HK-2 (cell line): ENCODE measurements around the gene ZNF554.
"Not testable (repeated sequence)": the region's sequence is repeated elsewhere in the genome, so short reads cannot be mapped to it uniquely, and the experiment has no call there.

Experiments used
- DNase-seq: peaks from one replicate; pipeline ENCODE4 v3.0.0-alpha.2; 2018; ENCODE audit not compliant: unreplicated experiment

Gene ZNF554

DNA sequence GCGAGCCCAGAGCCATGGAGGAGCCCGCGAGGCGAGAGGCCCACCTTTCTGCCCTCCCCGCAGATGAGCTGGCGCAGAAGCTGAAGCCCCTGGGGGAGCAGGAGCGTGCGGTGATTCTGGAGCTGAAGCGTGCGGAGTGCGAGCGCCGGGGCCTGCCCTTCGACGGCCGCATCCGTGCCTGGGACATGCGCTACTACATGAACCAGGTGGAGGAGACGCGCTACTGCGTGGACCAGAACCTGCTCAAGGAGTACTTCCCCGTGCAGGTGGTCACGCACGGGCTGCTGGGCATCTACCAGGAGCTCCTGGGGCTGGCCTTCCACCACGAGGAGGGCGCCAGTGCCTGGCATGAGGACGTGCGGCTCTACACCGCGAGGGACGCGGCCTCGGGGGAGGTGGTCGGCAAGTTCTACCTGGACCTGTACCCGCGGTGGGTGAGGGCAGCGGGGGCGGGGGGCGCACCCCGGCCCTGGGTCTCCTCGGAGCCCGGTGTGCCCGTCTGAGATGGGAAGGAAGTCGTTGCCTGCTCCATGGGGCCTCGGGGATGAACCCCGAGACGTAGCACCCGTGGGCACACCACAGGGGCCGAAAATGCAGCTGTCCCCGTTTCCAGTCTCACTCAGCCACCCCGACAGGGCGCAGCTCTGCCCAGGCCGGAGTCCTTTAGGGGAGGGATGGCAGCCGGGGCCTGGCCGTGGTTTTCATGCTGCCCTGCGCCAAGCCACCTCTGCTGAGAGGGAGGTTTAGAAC lies 12.1 kb upstream of the ZNF554 start:
- DNase-seq, result no peak

DNA sequence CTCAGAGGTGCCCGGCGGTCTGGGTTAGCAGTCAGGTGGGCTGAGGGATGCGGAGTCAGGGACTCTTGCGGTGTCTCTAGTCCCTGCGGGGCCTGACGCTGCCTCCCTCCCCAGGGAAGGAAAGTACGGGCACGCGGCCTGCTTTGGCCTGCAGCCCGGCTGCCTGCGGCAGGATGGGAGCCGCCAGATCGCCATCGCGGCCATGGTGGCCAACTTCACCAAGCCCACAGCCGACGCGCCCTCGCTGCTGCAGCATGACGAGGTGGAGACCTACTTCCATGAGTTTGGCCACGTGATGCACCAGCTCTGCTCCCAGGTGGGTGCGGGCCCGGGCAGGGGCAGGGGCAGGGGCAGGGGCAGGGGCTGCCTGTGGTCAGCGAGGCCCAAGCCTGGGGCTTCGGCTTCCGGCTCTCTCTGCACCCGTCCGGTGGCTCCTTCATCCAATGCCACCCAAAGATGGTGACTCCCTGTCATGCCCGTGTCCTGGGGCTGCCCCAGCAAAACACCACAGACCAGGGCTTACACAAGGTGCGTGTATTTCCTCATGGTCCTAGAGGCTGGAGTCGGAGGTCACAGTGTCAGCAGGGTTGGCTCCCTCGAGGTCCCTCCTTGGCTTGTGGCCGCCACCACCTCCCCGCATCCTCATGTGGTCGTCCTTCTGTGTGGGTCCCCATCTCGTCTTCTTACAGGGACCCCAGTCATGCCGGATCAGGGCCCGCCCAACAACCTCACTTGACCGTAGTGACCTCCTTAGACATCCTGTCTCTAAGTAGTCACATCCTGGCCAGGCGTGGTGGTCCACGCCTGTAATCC lies 11.3 kb upstream of the ZNF554 start:
- DNase-seq, result no peak

DNA sequence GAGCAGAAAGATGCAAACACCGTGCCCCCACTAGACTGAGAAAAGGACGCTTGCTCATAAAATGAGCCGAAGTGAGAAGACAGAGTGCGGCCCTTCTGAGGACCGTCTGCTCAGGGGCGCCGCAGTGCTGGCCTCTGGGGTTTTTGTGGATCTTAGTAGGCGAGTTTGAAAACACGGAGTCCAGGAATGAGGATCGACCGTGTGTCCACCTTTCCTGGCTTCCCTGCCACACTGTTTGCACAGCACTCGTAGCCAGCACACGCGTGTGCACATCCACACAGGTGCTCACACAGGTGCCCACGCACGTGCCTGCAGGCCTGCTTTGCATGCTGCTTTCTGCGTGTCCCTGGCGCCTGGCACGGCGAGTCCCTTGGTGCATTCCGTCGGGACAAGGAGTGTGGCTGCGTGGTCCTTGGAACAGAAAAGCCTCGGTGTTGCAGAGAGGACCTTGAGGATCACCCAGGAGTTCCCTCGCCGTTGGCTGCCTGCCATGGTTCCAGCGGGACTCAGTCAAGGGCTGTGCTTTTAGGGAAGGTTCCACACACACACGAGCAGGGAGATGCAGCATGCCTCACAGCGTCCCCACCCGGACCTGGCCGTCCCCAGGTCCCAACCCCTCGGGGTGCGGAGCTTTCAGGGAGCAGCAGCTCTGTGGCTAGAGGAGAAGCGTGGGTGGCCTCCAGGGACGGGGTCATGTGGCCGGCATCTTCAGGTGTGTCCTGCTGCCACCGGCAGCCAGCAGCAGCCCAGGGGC lies 10.1 kb upstream of the ZNF554 start:
- no peak for DNase-seq

DNA sequence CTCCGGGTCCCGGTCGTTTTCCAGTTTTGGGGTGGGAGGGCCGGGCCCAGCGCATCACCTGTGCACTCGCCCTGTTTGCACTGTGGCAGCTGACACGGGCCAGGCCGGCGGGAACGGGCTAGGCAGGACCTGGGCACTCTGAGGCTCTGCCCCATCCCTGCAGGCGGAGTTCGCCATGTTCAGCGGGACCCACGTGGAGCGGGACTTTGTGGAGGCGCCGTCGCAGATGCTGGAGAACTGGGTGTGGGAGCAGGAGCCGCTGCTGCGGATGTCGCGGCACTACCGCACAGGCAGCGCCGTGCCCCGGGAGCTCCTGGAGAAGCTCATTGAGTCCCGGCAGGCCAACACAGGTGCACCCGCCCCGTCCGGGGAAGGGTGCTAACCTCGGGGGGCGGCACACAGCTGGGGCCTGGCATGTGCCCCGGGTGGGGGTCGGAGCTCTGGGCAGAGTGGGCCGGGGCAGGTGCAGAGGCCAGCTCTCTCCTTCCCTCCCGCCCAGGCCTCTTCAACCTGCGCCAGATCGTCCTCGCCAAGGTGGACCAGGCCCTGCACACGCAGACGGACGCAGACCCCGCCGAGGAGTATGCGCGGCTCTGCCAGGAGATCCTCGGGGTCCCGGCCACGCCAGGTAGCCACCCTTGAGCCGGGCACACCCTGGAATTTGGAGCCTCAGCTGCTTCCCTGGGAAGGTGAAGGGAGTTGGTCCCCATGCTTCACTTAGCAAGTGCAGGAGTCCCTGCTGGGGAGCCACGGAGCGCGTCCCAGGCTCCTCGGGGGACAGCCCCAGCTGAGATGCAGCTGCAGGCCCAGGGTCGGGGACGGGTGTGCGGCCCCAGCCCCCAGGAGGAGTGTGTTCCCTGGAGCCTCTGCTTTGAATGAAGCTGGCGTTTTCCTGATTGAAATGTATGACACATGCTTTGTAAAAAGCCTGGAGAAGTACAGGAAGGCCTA lies 9.3 kb upstream of the ZNF554 start:
- no peak for DNase-seq

DNA sequence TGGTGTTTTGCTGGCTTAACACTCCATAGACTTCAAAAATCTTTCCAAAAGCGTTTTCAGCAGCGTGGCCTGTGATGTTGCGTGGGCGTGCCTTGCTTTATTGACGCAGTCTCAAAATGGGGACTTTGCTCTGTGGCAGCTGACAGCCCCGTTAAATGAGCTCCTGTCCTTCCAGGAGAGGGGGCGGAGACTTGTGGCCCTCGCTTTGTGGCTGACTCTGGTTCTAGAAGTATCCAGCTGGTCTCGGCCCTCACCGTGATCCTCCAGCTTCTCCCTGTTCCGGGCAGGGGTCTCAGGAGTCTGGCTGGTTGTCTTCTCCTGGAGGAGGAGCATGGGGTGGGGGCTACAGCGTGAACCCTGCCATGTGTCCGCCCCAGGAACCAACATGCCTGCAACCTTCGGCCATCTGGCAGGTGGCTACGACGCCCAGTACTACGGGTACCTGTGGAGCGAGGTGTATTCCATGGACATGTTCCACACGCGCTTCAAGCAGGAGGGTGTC lies 8.4 kb upstream of the ZNF554 start:
- no peak for DNase-seq

DNA sequence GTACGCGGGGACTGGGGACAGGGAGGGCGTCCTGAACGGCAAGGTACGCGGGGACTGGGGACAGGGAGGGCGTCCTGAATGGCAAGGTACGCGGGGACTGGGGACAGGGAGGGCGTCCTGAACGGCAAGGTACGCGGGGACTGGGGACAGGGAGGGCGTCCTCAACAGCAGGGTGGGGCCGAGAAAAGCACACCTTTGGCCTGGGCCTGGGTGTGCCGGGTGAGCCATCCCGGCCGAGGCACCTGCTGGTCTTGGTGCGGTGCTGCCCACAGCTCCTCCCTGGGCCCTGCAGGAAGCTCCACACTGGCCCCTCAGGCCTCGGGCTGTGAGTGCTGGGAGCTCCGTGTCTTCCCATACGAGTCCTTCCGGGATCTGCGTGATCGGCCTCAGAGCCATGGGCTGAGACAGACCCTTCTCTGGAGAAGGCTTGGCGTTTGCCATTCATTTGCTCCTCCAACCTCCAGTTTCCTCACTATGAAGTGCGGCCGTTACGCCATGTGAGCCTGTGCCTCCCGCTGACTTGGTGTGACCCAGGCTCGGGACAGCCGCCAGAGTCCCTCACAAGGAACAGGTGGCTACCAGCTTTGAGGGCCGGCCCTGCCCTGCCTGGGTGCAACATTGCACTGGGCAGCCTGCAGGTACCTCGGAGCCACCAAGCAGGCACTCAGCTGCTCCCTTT lies 7.8 kb upstream of the ZNF554 start:
- DNase-seq, result no peak

DNA sequence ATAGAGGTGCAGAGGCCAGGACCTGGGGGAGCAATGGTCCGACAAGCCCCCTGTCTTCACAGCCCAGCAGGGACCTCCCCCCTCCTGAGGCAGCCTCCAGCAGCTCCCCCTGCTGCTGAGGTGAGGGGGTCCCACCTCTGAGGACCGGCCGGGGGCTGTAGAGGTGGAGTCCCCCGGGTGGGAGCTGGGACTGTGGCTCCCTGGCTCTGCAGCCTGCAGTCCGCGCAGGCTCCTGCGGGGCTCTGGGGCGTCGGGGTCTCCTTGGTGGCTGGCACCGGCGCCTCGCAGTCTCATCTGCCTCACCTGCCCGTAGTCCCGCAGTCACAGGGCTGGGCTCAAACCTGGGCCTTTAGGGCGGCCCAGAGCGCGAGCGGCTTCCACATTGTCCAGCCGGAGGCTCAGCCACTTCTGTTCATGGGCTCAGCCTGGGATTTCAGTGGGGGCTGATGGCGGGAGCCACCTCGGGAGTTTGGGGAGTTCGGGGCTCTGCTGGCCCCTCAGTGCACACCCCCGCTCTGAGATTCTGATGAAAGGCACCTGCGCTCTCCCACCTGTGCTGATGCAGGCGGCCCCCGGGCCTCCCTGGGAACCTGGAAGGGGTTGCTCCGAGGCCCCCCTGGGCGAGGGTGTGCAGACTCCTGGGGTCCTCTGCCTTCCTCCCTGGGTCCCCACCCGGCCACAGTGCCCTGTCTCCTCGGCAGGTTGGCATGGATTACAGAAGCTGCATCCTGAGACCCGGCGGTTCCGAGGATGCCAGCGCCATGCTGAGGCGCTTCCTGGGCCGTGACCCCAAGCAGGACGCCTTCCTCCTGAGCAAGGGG lies 7.0 kb upstream of the ZNF554 start:
- no peak for DNase-seq

DNA sequence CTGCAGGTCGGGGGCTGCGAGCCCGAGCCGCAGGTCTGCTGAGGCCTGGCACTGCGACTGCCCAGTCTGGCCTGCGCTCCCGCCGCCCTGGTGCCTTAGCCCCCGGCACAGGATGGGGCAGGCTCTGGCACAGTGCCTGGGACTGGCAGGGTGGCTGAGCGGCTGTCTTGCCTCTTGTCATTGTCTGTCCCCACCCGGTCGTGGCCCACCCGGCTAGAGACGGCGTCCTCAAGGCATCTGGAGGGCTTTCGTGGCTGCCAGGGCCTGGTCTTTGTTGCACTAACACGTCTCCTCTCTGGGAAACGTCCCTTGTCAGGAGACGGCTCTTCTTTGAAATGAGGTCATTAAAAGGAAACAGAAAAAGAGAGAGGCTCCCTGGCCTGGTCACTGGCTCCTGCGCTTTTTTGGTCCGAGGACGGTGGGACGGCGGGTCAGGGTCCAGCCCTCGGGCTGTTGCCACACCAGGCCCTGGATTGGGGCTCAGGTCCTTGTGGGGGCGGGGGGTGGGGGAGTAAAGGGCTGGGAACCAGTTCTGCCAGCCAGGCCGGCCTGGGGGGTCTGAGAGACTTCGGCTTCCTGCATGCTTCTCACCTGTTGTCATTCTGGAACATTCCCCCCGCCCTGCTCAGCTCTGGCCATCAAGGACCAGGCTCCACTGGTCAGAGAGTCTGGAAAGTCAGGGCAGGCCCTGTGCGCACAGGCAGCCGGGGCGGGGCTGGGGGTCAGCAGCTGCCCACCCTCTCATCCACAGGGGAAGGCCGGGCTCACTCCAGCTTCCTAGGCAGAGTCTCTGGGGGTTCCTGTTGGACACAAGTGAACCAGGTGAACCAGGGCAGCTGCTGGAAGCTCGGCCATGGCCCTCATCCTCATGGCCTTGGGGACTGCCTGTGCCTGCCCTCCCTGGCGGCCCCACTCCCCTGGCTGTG lies 6.2 kb upstream of the ZNF554 start:
- DNase-seq, result no peak

DNA sequence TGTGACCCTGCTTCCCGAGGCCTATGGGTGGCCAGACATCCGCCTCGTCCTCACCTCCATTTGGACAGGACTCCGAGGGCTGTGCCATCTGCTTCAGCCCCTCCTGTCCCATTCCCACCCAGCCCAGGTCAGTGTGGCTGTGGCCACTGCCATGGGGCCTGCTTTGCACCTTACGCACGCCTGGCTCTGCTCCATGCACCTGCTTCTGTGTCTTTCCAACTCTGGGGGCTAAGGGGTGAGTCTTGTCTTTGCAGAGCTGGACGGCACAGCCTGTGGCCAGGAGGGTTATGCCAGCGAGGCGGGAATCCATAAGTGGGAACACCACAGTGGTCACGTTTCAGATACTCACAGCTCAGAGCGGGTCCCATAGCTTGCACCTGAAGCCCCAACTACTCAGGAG lies 5.2 kb upstream of the ZNF554 start:
- DNase-seq, result no peak

DNA sequence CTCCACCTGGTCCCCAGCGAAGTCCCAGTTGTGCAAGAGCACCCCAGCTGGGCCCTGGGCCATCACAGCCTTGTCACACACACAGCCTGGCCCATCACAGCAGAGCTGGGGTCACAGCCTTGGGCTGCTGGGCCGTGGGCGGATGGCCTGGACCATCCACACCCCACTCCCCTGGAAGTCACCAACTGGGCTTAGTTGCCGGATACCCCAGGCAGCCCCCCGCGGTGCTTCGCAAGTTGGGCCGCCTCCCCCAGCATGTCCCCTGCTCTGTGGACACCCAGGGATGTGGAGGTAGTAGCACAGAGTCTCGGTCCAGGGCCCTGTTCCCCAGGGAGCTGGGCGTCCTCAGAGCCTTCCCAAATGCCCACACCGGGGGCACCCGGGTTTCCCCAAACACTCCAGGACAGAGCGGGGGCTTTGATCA lies 4.5 kb upstream of the ZNF554 start:
- no peak for DNase-seq

DNA sequence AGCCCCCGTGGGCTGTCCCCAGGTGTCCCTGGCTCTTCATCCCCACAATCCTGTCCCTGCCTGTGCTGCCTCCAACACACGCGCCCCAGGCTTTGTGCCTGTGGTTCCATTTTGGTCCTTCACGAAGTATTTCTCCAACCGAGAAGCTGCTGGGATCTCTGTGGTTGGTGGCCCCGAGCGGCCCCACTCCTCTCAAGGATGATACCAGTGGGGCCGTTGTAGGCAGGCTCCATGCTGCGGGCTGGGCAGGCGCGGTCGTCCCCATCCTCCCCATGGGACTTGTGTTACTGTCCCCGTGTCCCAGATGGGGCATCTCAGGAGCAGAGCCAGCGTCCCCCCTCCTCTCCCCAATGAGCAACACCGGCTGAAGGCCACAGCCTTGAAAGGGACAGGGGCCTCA lies 3.7 kb upstream of the ZNF554 start:
- DNase-seq, result no peak

DNA sequence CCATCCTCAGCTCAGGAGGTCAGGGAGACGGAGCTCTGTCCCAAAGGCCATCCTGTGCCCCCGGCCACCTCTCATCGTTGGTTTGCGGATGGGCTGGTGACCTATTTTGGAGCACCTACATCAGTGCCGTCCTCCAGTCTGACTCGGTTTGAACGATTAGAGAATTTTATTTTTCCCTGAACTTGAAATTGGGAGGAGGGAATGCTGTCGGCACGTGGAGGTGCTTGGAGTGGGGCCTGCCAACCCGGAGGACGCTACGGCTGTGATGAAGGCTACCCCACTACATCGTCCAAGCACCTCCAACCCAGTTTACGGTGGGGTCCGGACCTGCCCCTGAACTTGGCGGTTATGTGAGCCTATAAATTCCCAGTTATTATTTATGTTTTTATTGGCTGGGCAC lies 3.0 kb upstream of the ZNF554 start:
- no peak for DNase-seq

DNA sequence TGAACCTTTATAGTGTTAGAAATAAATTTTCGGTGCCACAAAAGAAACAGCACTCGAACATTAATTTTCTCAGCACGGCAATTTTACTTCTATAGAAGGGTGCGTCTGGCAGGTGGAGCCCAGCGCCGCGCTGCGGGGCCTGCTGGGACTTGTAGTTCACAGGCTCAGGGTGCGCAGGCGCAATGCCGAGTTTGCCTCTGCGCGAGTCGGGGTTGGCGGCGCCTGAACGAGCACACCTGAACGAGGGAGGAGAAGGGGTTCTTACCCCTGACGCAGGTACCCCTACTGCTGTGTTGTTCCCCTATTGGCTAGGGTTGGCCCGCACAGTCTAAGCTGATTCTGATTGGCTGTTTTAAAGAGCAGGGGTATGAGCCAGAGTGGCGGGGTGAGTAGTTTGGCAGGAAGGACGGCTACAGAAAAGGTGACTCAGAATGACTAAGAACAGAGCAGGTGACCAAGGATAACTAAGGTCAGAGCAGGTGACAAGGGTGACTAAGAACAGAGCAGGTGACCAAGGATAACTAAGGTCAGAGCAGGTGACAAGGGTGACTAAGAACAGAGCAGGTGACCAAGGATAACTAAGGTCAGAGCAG lies 2.3 kb upstream of the ZNF554 start:
- DNase-seq, result not testable (repeated sequence)

DNA sequence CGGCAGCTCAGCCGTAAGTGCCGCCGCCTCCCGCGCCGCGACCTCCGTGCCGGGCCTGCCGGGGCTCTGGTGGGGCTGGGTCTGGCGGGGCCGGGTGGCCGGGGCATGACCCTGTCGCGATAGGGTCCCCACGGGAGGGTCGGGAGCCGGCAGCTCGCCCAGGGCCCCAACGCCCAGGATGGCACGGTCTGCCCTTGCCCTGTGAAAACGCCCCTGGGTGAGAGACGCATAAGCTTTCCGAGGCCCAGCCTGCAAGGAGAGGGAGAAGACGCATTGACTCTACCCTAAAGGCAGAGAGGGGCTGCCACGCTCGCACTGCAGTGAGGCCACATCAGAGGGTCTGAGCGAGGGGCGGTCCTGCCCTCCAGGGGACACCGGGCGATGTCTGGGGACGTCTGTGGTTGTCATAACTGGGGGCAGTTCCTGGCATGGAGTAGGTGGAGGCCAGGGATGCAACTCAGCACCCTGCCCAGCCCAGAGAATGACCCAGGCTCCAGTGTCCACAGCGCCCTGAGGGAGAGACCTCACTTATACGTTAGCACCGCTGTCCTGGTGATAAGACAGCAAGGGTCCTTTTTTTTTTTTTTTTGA lies 539 bp downstream of the ZNF554 start:
- DNase-seq, result no peak

DNA sequence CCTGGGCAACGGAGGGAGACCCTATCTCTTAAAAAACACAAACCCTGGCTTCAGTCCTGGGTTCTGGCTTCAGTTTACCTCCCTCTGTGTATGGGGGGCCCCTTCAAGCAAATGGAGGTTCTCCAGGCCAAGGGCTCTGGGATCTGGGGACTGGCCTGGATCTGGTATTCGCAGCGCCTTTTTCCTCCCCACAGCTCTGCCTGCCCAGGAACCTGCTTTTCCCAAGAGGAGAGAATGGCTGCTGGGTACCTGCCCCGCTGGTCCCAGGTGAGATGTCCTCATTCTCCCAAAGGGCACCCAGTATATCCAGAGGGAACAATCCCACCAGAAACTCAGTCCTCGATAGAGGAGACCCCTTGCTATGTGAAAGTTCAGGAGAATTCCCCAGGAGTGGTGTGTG lies 3.2 kb downstream of the ZNF554 start:
- no peak for DNase-seq

DNA sequence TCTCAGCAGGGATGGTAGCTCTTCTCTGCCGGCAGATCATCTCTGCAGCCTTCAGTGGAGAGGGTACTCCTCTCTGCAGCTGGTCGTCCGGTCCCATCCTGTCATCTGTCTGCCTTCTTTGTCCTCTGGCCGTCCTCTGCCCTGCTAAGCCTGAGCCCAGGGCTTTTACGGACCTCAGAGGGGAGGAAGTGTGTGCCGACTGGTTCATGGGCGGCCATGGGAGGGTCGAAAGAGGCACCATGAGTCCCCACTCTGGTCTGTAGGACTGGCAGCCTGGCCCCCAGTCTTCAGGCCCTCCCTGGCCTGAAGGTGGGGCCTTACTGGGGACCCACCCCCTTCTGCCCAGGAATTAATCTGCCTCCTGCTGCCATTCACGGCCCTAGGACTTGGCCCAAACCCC lies 4.0 kb downstream of the ZNF554 start:
- DNase-seq, result no peak

DNA sequence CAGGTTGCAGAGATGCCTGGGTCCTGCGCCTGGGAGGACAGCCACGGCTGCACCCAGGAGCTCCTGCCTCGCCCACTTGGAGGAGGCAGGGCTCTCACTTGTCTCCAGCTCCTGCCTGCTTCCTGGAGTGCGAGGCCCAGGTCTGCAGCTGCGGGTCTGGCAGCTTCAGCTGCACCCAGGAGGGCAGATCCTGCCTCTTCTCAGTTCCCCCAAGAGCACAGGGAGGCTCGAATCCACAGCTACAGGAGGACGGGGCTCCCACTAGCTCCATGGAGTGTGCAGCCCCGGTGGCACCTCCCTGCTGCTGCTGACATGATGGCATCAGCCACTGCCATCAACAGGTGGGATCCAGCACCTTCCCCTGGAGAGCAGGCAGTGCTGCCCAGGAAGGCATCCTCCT lies 4.5 kb downstream of the ZNF554 start:
- DNase-seq, result no peak

DNA sequence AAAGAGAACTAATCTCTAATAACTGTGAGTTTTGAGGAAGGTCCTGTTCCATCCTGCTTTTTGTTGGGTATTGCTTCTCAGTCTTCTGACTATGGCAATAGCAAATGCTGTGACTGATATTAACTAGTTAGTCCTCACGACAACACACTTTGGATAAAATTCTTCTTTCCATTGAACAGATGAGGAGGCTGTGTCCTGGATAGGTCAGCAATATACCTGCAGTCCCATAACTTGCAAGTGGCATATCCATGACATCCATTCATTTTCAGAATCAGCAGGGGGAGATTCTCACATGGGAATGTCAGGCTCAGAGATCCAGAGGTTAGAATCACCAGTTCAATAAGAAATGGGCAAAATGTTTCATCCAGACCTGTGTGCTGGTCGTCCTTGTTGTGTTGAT lies 7.4 kb downstream of the ZNF554 start:
- DNase-seq, result no peak
